Measurements from ENCODE around the gene TMEM18.
A peak's percentile ranks its signal among the peaks of the same experiment; 100 is the strongest.

The TMEM18 gene

GRCh38 chr2:677056-677958 is at the start of gene TMEM18 (continued):
- TF ChIP-seq ZNF280D (tag by site-specific recombination; IDR thresholded peaks at IDR 0.05) = no peak
- no peak for TF ChIP-seq ZSCAN16 (tag by site-specific recombination; IDR thresholded peaks at IDR 0.05)
- no peak for TF ChIP-seq ZNF548 (tag by site-specific recombination; IDR thresholded peaks at IDR 0.05)
- TF ChIP-seq ZNF335 (tag by site-specific recombination; conservative IDR thresholded peaks at IDR 0.05) = peak; percentile 94
- no peak for TF ChIP-seq ZNF19 (tag by site-specific recombination; IDR thresholded peaks at IDR 0.05; ENCODE audit: low read depth)
- TF ChIP-seq ZFP3 (tag by site-specific recombination; IDR thresholded peaks at IDR 0.05; ENCODE audit: low read depth) = no peak
- no peak for TF ChIP-seq ZBTB6 (tag by site-specific recombination; IDR thresholded peaks at IDR 0.05)
- TF ChIP-seq ZNF610 (tag by site-specific recombination; IDR thresholded peaks at IDR 0.05; ENCODE audit: borderline replicate concordance) = peak; percentile 78
- no peak for TF ChIP-seq ZBTB1 (tag by site-specific recombination; IDR thresholded peaks at IDR 0.05)
- TF ChIP-seq, protein P1, sequence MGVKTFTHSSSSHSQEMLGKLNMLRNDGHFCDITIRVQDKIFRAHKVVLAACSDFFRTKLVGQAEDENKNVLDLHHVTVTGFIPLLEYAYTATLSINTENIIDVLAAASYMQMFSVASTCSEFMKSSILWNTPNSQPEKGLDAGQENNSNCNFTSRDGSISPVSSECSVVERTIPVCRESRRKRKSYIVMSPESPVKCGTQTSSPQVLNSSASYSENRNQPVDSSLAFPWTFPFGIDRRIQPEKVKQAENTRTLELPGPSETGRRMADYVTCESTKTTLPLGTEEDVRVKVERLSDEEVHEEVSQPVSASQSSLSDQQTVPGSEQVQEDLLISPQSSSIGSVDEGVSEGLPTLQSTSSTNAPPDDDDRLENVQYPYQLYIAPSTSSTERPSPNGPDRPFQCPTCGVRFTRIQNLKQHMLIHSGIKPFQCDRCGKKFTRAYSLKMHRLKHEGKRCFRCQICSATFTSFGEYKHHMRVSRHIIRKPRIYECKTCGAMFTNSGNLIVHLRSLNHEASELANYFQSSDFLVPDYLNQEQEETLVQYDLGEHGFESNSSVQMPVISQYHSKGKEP (tag by site-specific recombination; IDR thresholded peaks at IDR 0.05) = peak; percentile 52; the same call in 1 of the 2 replicates
- TF ChIP-seq ZNF24 (tag by site-specific recombination; IDR thresholded peaks at IDR 0.05) = peak; percentile 47; the same call in 1 of the 2 replicates
- 0 out of 2 replicates have a peak, but pooled peaks have one; percentile 12 for TF ChIP-seq ZIC2 (tag by site-specific recombination; IDR thresholded peaks at IDR 0.05)
- TF ChIP-seq ZSCAN30 (tag by site-specific recombination; IDR thresholded peaks at IDR 0.05) = peak; percentile 70
- no peak for TF ChIP-seq BCL11A (tag by site-specific recombination; IDR thresholded peaks at IDR 0.05; ENCODE audit: low read depth)
- TF ChIP-seq ZNF18 (tag by site-specific recombination; IDR thresholded peaks at IDR 0.05) = no peak
- no peak for TF ChIP-seq ZNF132 (tag by site-specific recombination; IDR thresholded peaks at IDR 0.05; ENCODE audit: borderline replicate concordance)
- no peak for TF ChIP-seq ZNF473 (tag by site-specific recombination; IDR thresholded peaks at IDR 0.05)
- no peak for TF ChIP-seq ZNF23 (tag by site-specific recombination; IDR thresholded peaks at IDR 0.05; ENCODE audit: borderline replicate concordance)
- TF ChIP-seq ZNF157 (tag by site-specific recombination; IDR thresholded peaks at IDR 0.05) = no peak
- TF ChIP-seq ZNF184 (tag by site-specific recombination; IDR thresholded peaks at IDR 0.05) = peak; percentile 68; the same call in 1 of the 2 replicates
- TF ChIP-seq MEIS1 (CRISPR knock-in tag; IDR thresholded peaks at IDR 0.05; ENCODE audit: borderline replicate concordance) = no peak
- TF ChIP-seq ZNF785 (tag by site-specific recombination; IDR thresholded peaks at IDR 0.05) = peak; percentile 46; the same call in 1 of the 2 replicates
- no peak for TF ChIP-seq PRDM10 (tag by site-specific recombination; IDR thresholded peaks at IDR 0.05)
- TF ChIP-seq ZNF2 (tag by site-specific recombination; IDR thresholded peaks at IDR 0.05) = peak; percentile 87
- no peak for TF ChIP-seq ZNF280C (tag by site-specific recombination; IDR thresholded peaks at IDR 0.05)

Measured in HEK293 (cell line).